ENCODE measurements around the gene ASB18. TPM values are rescaled to one million over a fixed set of nuclear protein-coding genes. Genes with fewer than 3 reads are reported as not detected.

The ASB18 gene
- total and polyA plus RNA-seq, 2 experiments from 2014 or later = not detected

DNA sequence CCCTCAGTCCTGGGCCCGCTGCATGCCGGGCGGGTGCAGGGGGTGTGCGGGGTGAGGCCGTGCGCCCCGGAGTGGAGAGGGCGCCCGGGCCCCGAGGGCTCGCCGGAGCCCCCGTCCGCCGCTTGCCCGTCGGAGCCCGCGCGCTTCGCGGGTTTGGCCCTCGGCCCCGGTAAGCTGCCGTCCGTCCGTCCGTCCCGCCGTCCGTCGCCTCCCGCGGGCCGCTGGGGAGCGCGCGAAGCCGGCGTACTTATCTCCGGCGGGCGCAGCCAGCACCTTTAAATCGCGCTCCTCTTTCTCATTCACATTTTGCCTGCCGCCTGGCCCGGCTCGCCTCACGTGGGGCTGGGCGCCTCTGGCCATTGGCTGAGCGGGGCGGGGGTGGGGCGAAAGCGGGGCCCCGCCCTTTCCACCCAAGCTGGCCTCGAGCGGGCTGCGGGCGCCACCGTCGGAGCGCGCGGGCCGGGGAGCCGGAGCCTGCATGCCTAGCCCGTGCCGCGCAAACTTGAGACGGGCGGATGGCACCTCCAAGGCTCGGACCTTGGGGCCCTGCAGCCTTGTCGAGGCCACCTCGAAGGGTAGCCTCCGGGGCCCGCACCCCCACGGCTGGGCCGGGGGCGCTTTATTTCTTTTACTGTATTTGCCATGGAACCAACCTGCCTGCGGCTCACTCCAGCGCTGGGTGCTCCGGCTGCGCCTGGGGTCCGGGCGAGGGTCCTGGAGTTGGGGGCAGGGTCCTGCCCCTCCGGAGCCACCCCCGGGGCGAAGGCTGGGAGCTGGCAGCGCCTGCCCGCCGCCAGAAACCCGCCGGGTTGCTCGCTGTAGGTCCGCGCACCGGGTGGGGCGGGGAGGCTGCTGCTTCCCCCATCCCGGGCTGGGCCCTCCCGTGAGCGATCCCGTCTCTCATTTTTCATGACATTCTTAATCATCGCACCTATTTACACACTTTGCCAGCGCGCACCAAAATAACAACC is 95.8 kb downstream of the ASB18 start, which contains the start of gene GBX2:
Gene GBX2, minus strand, starts transcription at position 277 of the 971 bp plus-strand sequence. CDS start 415 bp downstream, outside the sequence.
- H3K27me3 ChIP-seq (ENCODE audit: insufficient read depth) = peaks cover 100% of the 10 kb centered on the region
- DNase-seq (ENCODE audit: low spot score) (peak; percentile 95), ATAC-seq (peak; percentile 29)
- H3K79me2 ChIP-seq (replicated peaks; ENCODE audit: insufficient read depth) = no peaks in the 10 kb centered on the region
- H3F3A ChIP-seq (replicated peaks; ENCODE audit: low read depth) = peaks cover 43% of the 10 kb centered on the region
- H3K36me3 ChIP-seq (ENCODE audit: insufficient read depth) = no peaks in the 10 kb centered on the region
- Mint-ChIP-seq H3K4me3 (peak within 1 kb of the TSS; percentile 68), H3K4me1 (peaks cover 52% of the 10 kb centered on the region), H3K27ac (no peak within 1 kb of the TSS), H3K27me3 (ENCODE audit: insufficient read depth, low read depth, poor library complexity) (peaks cover 85% of the 10 kb centered on the region), H3K36me3 (ENCODE audit: low read depth) (peaks cover 17% of the 10 kb centered on the region), H3K9me3 (0 out of 3 replicates have a peak, but pooled peaks cover 2% of the 10 kb centered on the region)
- peak within 1 kb of the TSS; percentile 84 for H2AFZ ChIP-seq
- H3K4me2 ChIP-seq = peak within 1 kb of the TSS; percentile 73
- H4K20me1 ChIP-seq (replicated peaks; ENCODE audit: insufficient read depth) = peaks cover 27% of the 10 kb centered on the region
- peaks cover 62% of the 10 kb centered on the region for H3K4me1 ChIP-seq (ENCODE audit: insufficient read depth)
- TF ChIP-seq CREB1 (CRISPR knock-in tag; IDR thresholded peaks at IDR 0.05; ENCODE audit: low read depth) (no peak), POLR2AphosphoS5 (IDR thresholded peaks at IDR 0.05; ENCODE audit: low read depth) (peak; percentile 57; the same call in 1 of the 2 replicates)
- TF ChIP-seq, protein P1, sequence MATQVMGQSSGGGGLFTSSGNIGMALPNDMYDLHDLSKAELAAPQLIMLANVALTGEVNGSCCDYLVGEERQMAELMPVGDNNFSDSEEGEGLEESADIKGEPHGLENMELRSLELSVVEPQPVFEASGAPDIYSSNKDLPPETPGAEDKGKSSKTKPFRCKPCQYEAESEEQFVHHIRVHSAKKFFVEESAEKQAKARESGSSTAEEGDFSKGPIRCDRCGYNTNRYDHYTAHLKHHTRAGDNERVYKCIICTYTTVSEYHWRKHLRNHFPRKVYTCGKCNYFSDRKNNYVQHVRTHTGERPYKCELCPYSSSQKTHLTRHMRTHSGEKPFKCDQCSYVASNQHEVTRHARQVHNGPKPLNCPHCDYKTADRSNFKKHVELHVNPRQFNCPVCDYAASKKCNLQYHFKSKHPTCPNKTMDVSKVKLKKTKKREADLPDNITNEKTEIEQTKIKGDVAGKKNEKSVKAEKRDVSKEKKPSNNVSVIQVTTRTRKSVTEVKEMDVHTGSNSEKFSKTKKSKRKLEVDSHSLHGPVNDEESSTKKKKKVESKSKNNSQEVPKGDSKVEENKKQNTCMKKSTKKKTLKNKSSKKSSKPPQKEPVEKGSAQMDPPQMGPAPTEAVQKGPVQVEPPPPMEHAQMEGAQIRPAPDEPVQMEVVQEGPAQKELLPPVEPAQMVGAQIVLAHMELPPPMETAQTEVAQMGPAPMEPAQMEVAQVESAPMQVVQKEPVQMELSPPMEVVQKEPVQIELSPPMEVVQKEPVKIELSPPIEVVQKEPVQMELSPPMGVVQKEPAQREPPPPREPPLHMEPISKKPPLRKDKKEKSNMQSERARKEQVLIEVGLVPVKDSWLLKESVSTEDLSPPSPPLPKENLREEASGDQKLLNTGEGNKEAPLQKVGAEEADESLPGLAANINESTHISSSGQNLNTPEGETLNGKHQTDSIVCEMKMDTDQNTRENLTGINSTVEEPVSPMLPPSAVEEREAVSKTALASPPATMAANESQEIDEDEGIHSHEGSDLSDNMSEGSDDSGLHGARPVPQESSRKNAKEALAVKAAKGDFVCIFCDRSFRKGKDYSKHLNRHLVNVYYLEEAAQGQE (IDR thresholded peaks at IDR 0.05; ENCODE audit: unreplicated experiment) = no peak
- H3K4me3 ChIP-seq = peak within 1 kb of the TSS; percentile 69
- H3K27ac ChIP-seq (ENCODE audit: low read depth) = no peak within 1 kb of the TSS
- no peaks in the 10 kb centered on the region for H3K9me2 ChIP-seq (ENCODE audit: insufficient read depth)

DNA sequence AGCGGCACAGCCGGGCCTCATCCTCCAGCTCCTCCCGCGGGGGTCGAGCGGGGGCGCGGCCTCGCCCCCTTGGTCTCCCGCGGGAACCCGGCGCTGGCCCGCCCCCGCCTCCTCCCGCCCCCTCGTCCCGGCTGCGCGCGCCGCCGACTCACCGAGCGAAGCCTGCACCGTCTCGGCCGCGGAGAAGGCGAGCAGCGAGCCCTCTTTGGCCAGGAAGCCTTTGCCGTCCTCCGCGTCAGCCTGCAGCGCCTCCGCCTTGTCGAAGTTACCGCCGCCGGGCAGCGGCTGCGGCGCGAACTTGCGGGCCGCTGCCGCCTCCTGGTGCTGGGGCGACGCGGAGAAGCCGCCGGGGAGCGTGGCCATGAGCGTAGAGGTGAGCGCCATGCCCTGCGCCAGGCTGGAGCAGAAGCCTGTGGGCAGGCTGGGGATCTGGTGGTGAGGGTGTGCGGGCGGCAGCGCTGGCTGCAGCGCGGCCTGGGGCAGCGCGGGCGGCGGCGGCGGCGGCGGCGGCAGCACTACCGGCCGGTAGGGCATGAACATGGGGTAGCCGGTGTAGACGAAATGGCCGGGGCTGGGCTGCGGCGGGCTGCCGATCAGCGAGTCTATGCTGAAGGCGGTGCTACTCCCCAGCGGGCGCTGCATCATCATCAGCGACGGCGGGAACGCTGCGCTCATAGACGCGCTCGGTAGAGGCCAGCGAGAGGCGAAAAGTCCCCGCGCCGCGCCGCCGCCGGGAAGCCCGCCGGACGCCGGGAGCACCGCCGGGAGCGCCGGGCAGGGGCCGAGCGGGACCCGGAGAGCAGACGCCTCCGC is 96.7 kb downstream of the ASB18 start:
- Mint-ChIP-seq H3K27ac (no peak overlapping the region), H3K9me3 (0 out of 3 replicates have a peak, but pooled peaks cover 2% of the 10 kb centered on the region), H3K36me3 (ENCODE audit: low read depth) (peaks cover 17% of the 10 kb centered on the region), H3K4me3 (peak overlapping the region; percentile 58; the same call in 2 of the 3 replicates), H3K4me1 (peaks cover 57% of the 10 kb centered on the region), H3K27me3 (ENCODE audit: insufficient read depth, low read depth, poor library complexity) (peaks cover 86% of the 10 kb centered on the region)
- Histone ChIP-seq H2AFZ (peak overlapping the region; percentile 78; the same call in 1 of the 2 replicates), H3K4me2 (peak overlapping the region; percentile 73), H3K4me3 (peak overlapping the region; percentile 69), H3K27me3 (ENCODE audit: insufficient read depth) (peaks cover 100% of the 10 kb centered on the region), H3K27ac (ENCODE audit: low read depth) (no peak overlapping the region), H3K9me2 (ENCODE audit: insufficient read depth) (no peaks in the 10 kb centered on the region), H3K36me3 (ENCODE audit: insufficient read depth) (no peaks in the 10 kb centered on the region), H3F3A (replicated peaks; ENCODE audit: low read depth) (peaks cover 46% of the 10 kb centered on the region), H3K79me2 (replicated peaks; ENCODE audit: insufficient read depth) (no peaks in the 10 kb centered on the region), H3K4me1 (ENCODE audit: insufficient read depth) (peaks cover 62% of the 10 kb centered on the region), H4K20me1 (replicated peaks; ENCODE audit: insufficient read depth) (peaks cover 27% of the 10 kb centered on the region)
- peak; percentile 58 for DNase-seq (ENCODE audit: low spot score)
- ATAC-seq = peak; percentile 1
- TF ChIP-seq, protein P2, sequence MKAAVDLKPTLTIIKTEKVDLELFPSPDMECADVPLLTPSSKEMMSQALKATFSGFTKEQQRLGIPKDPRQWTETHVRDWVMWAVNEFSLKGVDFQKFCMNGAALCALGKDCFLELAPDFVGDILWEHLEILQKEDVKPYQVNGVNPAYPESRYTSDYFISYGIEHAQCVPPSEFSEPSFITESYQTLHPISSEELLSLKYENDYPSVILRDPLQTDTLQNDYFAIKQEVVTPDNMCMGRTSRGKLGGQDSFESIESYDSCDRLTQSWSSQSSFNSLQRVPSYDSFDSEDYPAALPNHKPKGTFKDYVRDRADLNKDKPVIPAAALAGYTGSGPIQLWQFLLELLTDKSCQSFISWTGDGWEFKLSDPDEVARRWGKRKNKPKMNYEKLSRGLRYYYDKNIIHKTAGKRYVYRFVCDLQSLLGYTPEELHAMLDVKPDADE (IDR thresholded peaks at IDR 0.05) = no peak
- TF ChIP-seq, protein P3, sequence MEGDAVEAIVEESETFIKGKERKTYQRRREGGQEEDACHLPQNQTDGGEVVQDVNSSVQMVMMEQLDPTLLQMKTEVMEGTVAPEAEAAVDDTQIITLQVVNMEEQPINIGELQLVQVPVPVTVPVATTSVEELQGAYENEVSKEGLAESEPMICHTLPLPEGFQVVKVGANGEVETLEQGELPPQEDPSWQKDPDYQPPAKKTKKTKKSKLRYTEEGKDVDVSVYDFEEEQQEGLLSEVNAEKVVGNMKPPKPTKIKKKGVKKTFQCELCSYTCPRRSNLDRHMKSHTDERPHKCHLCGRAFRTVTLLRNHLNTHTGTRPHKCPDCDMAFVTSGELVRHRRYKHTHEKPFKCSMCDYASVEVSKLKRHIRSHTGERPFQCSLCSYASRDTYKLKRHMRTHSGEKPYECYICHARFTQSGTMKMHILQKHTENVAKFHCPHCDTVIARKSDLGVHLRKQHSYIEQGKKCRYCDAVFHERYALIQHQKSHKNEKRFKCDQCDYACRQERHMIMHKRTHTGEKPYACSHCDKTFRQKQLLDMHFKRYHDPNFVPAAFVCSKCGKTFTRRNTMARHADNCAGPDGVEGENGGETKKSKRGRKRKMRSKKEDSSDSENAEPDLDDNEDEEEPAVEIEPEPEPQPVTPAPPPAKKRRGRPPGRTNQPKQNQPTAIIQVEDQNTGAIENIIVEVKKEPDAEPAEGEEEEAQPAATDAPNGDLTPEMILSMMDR (conservative IDR thresholded peaks at IDR 0.05; ENCODE audit: low read depth in 2 of 2) = peak in 1 of 2 experiments; percentile 51; a peak in 2 of 4 replicates
- no peak for TF ChIP-seq POLR2AphosphoS5 (IDR thresholded peaks at IDR 0.05; ENCODE audit: low read depth)
- peak; percentile 84 for TF ChIP-seq EZH2phosphoT487 (IDR thresholded peaks at IDR 0.05; ENCODE audit: unreplicated experiment)
- TF ChIP-seq CREB1 (CRISPR knock-in tag; IDR thresholded peaks at IDR 0.05; ENCODE audit: low read depth) = peak; percentile 51; the same call in 1 of the 2 replicates
- peak; percentile 79 for TF ChIP-seq EZH2 (IDR thresholded peaks at IDR 0.05; ENCODE audit: low read depth, unreplicated experiment)

All from GM23338 (cell line).